ENCODE data around the gene OGDHL.
"Not testable (repeated sequence)": the region's sequence is repeated elsewhere in the genome, so short reads cannot be mapped to it uniquely, and the experiment has no call there.

OGDHL gene

DNA sequence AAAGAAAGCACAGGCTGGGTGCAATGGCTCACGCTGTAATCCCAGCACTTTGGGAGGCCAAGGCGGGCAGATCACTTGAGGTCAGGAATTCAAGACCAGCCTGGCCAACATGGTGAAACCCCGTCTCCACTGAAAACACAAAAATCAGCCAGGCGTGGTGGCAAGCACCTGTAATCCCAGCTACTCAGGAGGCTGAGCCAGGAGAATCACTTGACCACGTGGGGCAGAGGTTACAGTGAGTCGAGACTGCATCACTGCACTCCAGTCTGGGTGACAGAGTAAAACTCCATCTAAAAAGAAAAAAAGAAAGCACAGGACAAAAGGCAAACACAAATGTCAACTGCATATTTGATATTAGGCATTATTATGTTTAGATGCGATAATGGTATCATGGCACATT, 7.2 kb downstream of the OGDHL start:
- not testable (repeated sequence) for DNase-seq

DNA sequence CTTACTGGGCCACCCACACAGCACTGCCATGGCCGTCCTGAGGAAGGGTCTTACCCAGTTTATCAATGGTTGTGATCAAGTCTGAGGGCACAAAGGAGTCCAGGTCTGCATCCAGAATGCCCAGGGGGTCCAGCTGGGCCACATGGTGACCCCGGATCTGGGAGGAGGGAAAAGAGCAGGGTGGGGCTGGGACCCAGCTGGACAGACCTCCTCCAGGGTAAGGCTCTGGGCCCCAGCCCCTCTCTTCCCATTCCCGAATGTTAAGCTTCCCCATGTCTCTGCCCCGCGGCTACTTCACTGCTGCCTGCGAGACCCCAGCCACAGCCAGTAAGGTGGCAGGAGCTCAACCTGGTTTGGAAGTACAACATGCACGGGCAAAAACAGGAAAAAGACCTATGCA, 9.5 kb downstream of the OGDHL start:
- no peak for DNase-seq

DNA sequence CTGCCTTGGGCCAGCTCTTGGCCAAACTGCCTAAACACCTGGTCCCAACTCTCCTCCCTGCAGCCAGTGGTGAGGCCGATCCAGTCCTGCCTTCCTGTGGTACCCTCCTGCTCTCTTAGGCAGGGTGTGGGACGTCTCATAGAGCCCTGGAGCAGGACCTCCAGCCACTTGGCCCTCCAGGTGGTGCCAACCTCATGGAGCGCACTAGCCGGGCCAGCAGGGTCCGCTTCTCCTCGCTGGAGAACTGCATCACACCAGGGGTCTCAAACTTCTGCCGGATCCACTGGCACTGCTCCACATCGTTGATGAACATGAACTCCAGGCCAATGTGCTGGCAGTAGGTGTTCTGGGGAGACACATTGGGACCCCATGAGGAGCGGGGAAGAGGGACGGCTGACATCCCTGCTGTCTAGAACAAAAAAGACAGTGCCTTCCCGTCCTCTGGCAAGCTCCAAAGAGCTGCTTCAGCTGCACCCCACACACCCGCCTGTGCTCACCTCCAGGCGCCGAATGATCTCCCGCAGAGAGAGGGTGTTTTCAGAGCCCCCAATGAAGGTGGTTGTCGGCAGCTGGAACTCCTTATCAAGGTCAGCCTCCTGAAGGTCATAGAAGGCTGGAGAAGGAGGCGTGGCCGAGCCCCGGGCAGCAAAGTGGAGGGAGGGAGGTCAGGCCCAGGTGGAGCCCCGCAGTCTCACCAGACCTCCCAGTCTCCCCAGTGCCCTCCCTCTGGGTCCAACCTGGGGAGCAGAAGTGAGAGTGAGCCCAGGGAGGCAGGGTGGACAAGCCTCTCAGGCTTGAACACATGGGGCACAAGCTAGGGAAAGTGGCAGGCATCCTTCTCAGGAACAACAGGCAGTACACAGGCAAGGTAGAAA, 10.2 kb downstream of the OGDHL start:
- DNase-seq = no peak

DNA sequence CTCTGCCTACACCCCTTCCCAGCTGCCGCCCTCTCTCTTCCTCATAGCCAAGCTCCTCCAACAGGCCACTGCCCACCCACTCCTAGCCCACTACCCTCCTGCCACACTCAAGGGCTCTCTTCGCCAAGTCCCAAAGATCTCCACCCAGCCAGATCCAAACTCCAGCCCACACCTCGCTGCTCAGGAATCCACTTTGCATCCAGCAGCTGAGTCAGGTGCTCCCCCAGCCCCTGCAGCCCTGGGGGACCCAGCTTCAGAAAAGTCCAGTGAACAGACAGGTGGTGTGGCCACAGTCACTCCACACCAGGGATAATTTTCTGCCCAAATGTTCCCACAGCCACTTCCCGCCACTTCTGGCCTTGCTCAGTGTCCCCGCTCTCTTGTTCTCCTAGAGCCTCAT, 10.9 kb downstream of the OGDHL start:
- no peak for DNase-seq

DNA sequence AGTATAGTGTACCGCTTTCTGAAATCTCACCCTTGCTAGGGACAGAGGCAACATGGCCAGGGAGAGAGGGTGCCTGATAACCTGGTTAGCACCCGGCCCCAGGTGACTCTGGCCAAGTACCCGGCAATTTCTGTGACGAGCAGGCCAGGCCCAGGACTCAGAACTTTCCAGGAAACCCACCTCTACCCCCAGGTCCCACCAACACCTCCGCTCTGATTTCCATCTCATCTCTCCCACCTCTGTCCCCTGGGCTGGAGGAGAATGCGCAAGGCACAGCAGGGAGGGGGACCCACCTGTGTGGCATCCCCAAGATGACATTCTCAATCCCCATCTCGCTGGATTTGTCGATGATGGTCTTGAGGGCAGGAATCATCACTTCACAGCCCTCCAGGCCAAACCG, 11.6 kb downstream of the OGDHL start:
- no peak for DNase-seq

DNA sequence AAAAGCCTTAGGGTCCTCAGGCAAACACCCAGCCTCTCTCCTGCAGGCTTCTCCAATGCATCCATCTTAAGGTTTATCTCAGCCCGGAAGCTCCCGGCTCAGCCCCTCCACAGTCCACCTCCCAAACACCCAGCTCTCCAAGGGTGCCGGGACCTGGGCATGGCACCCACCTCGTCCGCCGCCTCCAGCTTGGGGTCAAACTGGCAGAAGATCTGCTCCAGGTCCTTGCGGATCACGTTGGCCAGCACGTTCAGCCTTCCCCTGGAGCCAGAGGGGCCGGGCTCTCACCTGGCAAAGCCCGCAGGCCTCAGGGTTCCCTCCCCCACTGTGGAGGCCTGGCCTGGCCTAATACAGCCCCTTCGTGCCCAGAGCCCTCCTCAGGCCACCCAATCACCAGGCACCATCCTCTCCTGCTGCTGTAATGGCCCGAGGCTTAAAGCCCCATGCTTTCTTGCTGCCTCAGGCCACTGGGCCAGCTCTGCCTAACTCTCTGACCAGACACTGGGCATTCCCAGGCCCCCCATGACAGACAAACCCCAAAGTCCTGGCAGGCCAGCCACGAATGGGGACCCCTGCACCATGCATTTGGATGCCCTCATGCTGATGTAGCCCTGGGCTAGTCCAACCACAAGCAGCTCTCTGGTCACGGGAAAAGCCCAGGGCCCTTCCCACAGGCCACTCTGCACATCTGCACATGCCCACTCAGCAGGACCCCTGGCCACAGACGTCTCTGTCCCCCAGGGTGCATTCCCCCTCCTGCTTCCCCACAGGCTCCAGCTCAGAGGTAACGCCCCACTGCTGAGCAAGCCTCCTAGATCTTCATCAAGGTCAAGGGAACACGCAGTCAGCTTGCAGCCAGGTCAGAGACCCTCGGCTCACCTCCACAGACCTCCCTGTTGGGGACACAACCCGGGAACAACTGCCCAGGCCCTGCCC, 12.3 kb downstream of the OGDHL start:
- DNase-seq = no peak

DNA sequence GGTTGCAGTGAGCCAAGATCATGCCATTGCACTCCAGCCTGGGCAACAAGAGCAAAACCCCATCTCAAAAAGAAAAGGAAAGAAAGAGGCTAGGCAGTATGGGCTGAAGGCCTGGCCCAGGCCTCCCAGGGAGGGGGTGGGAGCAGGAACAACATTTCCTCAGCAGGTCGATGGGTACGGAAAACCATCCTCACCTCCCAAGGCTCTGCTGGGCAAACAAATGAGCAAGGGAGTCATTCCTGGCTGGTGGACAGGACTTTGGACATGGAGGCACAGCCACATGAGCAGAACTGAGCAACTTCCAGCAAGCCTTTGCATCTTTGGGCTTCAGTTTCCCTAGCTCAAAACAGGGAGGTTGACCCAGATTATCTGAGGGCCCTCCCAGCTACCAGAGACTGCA, 13.0 kb downstream of the OGDHL start:
- DNase-seq = no peak

DNA sequence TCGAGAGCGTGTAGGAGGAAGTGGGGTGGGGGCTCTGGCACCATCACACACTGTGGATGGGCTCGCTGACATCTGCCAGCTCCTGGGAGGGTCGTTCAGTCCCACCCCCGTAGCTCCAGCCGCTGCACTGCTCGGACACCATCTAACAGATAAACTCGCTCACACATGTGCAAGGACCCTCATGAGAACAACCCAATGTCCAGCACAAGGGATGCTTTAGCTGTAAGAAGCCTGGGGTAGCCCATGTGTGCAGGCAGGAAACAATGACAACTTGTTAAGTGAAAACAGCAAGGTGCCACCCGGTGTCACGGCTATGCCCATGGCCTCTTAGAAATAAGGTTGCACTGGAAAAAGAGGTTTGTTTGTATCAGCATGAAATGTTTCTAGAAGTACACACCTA, 14.1 kb downstream of the OGDHL start:
- DNase-seq = no peak

DNA sequence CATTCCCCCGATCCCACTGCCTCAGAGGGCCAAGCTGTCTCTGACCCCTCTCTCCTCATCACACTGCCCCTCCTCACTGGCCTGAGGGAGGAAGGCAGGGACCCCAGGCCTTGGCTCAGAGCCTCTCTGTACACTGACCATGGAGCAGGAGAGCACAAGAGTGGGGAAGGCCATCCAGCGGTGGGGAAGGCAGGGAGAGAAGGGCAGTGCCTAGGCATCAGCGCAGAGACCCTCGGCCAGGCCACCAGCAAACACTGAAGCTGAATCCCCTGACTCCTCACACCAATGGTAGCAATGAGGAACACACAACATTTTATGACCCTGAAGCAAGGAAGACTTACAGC, 14.8 kb downstream of the OGDHL start:
- DNase-seq = no peak

DNA sequence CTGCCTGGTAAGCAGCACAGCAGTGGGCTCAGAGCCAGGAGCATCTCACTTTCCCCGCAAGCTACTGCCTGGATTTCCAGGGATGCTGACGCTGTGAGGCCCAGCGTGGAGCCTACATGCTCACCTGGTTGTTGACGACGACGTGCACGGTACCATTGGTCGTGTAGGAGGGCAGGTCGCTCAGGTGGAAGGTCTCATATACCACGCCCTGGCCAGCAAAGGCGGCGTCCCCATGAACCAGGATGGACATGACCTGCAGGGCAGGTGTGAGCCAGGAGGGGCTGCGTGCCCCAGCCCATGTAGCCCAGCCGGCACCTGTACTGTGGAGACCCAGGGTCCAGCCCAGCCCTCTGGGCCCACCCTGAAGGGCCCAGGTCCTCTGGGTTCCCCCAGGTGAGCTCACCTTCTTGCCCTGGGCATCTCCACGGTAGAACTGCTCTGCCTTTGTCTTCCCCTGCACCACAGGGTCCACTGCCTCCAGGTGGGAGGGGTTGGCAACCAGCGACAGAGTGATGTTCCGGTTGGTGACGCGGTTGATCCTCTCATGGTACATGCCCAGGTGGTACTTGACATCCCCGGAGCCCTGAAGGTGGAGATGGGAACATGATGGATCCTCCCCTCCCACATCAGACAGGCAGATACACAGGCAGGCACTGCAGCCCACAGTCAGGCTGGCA, 15.4 kb downstream of the OGDHL start:
- no peak for DNase-seq

DNA sequence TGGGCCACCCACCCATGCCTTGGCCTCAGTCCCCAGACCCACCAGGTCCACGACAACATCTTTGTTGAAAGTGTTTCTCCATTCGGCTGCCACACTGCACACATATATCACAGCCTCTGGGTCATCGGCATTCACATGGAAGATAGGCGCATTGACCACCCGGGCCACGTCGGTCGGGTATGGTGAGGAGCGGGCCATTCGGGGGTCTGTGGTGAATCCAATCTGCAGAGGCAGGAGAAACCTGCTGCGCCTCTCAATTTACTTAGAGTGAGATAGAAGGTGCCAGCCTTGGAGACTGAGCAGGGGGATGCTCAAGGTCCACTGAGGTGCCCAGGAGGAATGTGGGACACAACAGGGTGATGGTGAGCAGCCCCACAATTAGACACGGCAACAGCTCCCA, 16.4 kb downstream of the OGDHL start:
- DNase-seq = no peak

DNA sequence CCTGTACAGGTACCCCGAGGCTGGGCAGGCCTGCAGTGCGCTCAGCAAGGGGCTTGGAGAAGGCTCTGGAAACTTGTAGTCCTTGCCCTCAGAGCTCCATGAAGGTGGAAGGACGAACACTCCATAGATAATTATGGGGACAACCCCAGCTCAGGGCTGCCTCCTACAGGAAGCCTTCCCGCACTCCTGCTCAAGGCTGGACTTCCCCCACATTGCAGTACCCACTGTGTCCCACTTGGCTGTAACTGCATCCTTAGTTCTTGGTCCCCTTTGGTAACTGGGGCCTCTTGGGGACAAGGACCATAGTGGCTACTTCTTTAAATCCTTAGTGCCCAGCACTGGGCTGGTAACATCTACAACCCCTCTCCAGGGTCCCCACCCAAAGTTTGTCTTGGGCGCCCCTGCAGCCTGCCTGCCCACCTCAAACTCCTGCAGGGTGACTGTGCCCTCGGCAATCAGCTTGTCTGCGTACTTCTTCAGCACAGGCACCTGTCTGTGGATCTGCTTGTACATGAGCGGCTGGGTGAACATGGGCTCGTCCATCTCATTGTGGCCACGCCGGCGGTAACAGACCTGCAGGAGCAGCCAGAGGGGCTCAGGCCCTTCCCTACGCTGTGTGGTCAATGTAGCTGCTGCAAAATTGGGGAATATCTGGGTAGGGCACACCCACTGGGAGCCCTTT, 17.1 kb downstream of the OGDHL start:
- no peak for DNase-seq

DNA sequence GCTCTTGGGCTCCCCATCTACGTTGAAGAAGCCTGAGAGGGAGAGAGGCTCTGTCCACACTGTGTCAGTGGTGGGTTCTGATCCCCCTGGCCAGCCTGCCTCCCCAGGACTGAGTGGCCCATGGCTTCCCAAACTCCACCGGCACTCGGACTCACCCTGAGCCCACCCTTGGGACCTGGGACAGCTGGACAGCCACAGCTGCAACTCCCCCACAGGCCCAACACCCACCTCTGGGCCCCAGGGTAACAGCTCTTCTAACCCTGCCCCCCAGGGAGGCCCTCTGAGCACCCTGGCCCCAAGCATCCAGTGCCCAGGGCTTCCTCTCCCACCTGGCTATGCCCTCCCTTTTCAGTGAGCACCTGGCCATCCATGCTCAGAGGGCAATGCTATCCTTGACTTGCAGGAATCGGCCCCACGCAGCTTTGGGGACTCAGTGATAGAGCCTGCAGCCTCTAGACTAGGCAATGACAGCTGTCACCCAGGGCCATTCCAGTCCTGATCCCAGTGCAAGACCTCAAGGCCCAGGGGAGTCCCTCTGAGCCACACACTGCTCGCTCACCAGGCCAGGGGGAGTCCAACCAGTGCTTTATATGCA, 17.9 kb downstream of the OGDHL start:
- DNase-seq = no peak

DNA sequence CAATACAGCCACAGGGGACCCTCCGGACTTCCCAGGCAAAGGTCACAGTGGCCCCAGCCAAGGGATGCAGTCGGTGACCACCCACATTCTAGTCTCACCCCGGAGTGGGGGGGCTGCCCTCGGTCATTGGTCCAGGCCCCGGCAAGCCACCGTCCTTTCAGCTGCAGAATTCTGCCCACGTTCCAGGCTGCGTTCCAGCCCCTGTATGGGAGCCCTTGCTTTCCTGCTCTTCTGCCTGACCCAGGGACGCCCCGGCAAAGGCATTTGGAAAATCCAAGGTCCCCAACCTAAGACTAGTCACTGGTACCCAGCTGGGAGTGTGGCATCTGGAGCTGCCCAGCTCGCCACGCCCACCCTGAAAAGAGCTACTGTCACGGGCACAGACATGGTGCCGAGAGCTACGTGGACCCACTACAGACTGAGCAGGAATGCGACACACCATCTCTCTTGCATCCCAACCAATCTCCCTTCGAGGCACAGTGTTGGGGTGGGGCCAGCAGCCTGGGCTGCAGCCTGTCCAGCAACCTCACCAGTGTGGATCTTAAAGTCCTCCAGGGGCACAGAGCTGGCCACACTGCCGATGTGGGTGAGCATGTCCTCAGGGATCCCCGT, 18.6 kb downstream of the OGDHL start:
- no peak for DNase-seq

DNA sequence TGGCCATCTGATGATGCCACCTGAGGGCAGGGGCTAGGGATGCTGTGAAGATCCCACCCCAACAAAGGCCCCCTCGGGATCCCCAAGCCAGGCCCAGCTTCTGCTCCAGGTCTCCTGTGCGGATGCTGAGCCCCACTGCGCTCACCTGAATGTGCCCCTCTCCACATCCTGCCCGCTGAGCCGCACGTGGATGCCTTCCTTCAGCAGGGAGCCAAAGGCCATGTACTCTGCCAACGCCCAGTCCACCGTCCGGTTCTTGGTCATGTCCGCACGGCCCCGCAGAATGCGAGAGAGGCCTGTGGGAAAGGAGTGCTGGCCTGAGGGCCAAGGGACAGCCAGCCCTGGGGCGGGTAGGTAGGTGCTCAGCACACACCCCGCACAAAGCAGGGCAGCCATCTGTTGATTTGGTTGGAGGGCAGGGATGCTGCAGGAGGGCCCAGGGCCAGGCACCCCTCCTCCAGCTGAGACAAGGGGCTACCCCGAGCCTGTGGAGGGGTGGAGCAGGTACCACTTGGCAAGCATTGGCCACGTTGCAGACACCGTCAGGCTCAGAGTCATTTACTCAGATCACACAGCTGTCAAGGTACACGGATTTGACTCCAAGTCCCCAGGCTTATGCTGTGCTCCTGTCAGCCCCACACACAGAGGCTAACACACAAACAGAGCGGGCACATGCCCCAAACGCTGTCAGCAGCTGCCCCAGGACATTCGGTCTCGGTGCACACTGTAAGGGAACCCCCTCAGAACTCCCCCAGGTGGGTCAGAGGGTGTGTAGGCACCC, 19.2 kb downstream of the OGDHL start:
- DNase-seq = no peak

DNA sequence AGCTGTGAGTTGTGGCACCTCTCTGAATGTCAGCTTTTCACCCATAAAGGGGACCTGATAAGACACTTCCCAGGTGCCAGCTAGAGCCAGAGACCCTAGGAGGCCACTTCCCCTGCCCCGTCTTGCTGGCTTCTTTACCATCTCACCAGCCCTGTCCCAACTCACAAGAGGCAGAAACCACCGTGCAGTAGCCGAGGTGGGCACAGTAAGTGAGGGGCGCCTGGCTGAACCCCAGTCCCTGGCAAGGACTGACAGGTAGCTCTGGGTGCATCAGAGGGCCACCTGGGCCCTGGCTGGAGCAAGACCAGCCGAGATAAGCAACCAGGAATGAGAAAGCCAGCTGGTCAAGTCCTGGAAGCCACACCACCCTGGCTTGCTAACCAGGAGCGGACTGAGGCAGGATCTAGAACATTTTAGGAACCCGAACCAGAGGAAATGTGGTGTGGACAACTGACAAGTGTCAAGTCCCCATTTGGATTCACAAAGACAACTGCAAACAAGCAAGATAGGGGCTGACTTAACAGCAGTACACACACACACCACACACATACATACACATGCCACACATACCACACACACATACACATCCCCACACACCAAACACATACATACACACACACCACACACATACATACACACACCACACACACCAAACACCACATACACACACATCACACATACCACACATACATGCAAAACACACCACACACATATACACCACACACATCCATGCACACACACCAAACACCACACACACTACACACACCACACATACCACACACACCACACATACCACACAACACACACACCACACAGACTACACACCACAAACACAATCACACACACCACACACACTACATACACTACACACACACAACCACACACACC, 20.8 kb downstream of the OGDHL start:
- DNase-seq = no peak

DNA sequence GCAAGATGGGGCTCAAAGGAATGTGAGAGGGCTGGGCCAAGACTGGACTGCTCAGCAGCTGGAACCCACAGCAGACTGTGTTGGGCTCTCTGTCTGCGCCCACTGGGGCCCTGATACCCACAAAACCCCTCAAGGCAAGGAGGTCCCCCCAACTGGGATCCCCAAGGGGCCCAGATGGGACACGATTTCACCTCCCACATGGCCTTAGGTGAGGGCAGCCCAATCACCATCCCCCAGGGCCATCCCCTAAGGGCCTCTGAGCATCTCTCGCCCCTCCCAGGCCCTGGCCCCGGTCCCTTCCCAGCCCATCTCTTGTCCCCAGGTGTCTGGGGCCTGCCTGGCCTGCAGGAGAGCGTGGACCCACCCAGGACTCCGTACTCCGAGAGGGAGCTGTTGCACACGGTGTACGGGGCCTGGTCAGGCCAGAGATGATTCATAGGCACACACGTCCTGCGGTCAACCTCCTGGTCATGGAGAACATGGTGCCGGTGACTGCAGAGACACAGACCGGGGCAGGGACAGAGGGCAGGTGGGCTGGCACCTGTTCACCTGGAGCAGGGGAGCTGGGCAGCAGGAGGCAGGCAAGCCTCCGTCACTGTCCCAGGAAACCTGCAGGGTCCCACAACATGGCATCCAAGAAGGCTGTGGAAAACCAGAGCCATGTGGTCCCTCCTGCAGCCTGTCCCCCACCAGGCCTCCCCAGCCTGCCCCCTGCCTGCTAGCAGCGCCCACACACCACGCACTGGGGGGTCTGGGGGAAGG, 21.6 kb downstream of the OGDHL start:
- DNase-seq = no peak

DNA sequence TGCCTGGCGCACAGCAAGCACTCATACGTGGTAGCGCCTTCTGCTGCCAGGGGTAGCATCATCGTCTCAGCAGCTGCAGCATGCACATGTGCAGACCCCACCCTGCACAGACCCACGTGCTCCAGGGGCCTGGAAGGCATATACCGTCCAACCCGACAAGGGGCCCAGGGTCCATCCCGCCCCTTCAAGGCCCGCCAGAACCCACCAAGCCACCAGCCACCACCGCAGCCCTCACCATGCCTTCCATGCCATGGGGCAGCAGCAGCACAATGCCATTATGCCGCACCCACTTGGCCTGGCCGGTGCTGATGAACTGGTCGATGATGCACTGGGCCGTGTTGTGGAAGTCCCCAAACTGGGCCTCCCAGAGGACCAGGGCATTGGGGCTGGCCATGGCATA, 22.7 kb downstream of the OGDHL start:
- DNase-seq = no peak

DNA sequence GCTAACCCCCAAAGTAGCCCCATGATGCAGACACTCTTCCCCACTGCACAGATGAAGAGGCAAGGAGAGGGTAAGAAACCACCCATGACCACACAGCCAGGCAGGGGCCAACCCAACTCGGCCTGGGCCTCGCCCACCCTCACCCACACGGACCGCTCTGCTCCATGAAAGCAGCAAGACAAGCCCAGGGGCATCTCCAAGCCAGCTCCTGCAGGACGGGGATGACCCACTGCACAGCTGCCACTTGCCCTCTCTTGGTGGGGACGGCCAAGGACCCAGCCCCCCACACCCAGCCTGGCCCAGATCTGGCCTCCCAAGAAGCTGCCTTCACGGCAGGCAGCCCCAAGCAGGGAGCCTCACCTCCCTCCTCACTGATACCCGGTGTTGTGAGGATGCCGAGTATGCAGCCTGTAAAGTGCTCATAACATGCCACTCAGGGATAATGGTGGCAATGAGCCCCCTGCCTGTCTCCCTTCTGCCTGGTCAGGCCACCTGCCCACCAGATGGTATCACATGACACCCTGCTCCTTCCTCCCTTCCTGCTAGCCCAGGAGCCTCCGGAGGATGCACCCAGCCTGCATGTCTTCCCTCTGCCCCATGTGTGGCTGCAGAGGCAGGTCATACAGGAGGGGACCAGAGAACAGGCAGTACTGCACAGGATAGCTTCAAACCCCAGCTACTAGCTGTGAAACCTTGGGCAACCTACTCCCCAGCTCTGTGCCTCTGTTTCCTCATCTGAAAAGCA, 23.3 kb downstream of the OGDHL start:
- no peak for DNase-seq

All from CD4-positive, alpha-beta T cell treated with Interleukin-1 beta for 1 hour (primary cell).